Esophagus mucosa (tissue), 1 donor: ENCODE results near the gene HTRA3. TPM values are rescaled to one million over a fixed set of nuclear protein-coding genes. Genes with fewer than 3 reads are reported as not detected.

ENCODE experiments used
- ATAC-seq: fragments of 200-7000 bp; cut with Tn5 transposase; one replicate; pipeline ENCODE4 v1.9.1; 2020
- total RNA-seq: library from RNA; stranded (reverse); gene quantifications from one replicate; pipeline ENCODE4 v1.2.4, GENCODE V29; 2023
- donor health status: DM: yes; HTN: yes; CAD: no.

Gene HTRA3
- total RNA-seq, 1 donor from 2014 or later, result 1.0 TPM

DNA sequence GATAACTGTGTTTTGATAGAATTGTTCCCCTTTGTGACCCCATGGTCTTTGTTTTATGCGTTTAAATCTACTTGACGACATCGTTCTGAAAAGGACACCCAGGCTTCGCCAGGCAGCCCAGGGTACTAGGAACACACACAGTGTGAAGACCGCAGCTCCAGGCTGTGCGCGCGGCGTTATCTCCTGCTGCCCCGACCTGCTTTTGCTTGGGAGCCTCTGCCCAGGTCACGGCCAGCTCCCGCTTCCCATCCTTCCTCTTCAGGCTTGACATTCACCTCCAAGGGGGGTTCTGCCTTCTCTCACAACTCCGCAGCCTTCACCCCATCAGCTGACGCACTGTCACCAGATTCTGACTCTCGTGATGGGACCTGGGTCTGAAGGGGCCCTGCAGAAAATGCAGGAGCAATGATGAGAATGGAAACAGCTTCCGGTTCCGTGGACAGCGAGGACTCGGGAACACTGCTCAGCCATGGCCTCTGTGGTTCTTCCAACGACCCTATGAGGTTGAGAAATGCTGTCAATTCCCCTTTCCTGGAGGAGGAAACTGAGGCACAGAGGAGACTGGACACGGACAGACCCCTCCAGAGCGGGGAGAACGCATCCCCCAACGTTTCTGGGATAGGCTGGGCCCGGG, 536 bp upstream of the HTRA3 start:
- no peak for ATAC-seq

DNA sequence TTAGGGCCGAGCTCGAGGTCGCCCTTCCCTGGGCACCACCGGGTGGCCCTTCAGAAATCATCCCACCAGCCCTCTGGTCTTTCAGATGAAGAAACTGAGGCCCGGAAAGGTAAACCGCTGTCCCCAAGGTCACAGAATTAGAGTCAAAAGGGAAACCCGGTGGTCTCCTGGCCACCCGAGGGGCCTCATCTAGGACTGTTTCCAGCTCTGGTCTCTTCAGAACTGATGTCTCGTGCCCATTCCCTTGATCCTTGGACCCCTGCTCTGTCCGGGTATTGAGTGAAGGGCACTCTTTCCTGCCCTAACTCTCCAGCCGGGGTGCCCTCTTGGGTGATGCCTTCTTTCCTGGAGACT, 841 bp downstream of the HTRA3 start:
- no peak for ATAC-seq

DNA sequence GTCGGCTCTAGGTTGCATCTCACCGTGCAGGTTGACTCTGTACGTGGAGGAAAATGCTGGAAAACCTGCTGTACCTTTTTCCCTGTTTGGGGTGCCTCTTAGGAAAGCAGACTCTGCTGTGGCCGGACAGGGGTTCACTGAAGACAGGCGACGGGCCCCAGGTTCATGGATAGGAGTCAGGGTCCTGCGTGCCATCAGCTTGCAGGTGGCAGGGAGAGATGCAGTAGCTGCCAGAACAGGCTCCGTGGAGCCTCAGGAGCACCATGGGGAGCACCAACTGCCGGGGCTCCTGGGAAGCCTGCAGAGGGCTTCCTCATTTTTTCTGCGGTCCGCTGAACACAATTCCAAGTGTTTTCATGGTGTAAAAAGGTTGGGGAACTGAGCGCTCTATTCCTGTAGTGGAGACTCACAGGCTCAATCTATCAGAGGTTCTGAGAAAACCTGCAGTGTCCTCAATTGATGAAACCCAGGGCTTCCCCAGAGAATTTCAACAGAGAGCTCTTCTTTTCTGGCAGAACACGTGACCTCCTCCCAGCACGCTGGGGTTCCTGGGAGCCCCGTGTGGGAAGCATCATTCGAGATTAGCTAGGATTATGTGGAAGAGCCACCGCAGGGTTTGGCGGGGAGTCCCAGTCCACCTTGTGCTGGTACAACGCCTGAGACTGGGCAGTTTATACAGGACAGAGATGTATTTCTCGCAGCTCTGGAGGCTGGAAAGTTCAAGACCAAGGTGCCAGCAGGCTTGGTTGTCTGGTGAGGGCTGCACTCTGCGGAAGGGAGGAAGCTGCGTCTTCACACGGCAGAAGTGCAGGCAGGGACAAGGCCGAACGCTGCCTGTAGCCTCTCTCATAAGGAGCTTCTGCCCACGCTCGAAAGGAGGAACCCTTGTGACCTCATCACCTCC, 1.6 kb downstream of the HTRA3 start:
- no peak for ATAC-seq

DNA sequence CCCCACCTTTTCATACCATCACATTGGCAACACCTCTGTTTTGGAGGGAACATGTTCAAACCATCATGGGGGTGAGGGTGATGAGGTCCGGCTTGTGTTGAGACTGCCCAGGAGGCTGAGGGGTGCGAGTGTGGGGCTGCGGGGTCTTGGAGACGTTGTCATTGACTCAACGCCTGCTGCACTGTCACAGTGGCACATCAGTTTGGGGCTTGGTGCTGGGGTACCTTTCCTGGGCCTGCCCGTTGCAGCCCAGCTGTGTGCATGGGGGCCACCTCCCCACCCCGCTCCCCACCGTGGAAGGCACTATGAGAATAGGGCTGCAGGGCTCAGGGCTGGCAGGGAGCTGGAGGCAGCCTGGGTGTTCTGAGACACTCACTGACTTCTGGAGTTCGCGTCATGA, 2.3 kb downstream of the HTRA3 start:
- ATAC-seq, result no peak

DNA sequence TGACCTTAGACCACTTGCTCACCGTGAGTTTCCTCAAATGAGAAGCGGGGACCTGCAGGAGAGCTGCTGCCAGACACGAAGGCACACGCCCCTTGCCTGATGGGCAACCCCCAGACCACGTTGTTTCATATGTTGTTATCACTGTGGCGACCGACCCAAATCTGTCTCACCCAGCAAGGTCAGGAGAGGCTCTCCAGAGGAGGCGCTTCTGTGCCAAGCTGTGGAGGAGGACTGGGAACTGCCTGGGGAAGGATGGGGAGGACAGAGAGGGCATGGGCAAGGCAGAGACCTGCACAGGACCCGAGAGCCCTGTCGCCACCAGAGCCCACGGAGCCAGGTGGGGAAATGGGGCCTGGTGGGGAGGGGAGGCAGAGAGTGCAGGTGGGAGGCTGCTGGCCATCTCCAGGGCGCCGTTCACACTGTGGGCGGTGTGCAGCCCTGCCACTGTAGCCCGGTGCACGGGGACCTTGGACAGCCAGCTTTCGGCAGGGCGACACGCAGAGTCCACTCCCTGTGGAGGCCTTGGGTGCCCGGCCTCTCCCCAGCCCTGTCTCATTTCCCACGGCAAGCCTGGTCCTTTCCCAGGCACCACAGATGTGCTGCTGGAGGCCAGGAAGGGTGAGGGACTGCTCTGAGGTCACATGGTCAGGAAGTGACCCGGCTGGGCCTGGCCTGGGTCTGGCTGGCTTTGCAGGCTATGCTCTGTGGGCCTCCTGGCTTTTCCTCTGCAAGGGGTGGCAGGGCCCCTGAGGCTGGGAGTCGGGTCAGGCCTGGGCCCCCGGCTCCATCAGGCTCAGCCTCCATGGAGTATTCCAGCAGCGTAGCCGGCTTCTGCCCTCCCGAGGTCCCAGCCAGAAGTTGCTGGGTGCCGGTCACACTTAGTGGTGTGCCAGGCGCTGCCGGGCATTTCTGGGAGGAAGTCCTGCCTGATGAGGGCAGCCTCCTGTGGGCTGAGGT, 3.2 kb downstream of the HTRA3 start:
- no peak for ATAC-seq

DNA sequence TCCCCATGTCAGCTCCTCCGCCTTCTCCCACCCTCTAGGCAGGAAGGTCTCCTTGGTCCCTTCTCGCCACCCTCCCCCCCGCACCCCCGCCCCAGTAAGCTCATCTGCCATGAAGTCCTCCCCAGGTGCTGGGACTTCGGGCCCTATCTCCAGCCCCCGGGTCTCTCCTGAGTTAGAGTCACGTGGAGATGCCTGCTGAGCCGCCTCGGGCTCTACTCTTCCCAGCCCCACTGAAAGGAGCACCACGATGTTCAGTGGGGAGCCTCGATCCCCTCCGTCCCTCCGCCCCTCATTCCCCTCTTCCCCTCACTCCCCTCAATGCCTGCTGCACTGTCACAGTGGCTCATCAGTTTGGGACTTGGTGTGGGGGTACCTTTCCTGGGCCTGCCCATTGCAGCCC, 3.9 kb downstream of the HTRA3 start:
- ATAC-seq, result no peak

DNA sequence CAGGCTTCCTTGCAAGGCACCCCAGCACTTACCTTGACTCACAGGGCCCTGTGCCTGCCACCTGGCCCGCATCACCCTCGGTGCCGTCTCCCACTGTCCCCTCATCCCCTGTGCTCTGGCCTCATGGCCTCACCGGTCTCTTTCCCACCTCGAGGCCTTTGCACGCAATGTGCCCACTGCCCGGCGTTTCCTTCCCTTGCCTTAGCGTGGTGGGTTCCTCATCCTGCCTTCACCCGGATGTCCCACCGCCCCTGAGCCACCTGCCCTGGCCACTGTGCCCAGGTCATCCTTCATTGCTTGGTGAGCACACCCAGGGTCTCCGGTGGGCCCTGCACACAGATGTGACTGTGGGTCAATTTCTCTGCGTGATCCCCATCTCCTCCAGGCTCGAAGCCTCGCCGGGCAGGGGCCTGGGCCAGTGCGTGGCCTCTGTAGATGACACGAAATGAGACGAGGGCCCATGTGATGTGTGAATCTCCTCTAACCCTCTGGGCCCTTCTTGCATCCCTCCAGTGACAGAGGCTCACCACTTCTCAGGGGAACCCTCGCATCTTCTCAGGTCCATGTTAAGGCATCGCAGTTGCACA, 4.6 kb downstream of the HTRA3 start:
- no peak for ATAC-seq

DNA sequence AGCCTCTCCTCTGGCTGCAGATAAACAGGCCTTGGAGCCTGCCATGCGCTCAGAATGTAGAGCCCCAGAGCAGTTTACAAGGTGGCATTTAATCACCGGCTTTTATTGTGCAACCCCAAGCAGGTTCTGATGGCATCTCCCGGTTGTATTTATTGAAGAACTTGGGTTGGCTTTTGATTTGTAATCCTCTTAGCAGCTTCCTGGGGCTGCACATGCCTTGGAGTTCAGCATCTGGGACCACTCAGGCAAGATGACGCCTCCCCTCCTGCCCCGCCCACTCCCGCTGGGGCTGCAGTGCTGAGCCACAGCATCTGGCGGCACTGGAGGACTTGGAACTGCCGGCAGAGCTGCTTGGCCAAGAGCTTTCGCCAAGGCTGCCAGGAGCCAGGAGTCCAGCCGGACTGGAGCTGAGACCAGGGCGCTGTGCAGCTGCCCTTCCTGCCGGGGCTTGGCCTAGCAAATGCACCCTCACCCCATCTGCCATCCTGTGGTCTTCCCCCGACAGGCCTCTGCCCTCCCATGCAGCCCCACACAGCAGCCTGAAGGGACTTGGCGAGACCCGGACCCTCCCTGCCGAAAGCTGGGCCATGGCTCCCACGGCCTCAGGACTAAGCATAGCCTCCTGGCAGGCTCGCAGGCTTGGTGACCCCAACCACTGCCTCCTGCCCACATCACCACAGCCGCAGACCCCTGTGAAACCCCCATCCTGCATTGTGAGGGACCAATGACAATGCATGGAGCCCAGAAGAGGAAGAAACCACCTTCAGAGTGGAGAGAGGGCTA, 5.4 kb downstream of the HTRA3 start:
- peak; percentile 13 for ATAC-seq

DNA sequence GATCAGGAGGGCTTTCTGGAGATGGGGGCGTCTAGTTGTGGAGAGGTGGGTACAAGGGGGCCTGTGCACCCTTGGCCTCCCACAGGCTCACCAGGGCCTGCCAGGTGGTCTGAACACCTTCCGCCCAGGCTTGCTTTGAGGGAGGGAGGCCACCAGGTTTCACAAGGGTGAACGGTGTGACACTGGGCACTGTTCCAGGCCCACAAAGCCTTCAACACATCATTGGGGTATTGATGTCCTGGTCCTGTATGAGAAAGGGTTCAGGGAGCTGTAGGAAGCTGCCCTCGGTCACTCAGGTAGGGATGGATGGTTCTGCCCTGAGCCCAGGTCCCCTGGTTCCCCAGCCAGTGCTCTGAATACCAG, 6.0 kb downstream of the HTRA3 start:
- ATAC-seq, result no peak

DNA sequence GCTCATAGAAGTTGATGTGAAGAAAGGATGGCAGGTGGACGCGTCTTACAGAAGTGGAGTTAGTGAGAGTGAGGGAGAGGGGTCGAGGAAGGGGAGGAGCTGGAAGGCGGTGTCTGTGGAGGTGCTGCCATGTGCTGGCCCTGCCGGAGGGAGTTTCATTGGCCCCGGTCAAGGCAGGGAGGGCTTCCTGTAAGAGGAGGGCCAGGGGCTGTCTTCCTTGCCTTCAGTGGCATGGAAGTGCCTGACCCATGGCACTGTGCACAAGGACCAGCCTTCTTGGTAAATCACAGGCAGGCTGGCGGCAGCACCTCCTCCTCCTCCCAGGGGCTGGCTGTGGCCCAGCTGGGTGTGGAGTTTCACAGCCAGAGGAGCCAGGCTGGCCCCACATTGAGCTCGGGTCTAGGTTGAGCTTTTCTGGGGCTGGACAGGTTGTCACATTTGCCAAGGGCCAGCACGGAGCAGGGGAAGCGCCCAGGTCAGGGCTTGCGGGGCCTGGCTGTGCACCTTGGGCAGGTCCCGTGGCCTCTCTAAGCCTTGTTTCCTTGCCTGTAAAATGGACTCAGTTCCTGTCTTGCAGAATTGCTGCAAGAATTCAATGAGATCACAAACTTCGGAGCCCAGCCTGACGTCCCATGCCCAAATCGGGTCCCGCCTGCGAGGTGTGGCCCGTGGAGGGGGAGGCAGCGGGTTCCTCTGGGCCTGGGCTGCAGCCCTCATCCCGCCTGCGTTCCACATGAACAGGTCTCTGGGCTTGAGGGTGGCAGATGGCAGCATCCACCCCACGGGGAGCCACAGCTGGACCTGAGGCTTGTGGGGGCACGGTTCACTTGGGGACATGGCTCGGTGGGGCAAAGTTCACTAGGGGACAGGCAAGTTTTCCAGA, 7.0 kb downstream of the HTRA3 start:
- peak; percentile 17 for ATAC-seq

DNA sequence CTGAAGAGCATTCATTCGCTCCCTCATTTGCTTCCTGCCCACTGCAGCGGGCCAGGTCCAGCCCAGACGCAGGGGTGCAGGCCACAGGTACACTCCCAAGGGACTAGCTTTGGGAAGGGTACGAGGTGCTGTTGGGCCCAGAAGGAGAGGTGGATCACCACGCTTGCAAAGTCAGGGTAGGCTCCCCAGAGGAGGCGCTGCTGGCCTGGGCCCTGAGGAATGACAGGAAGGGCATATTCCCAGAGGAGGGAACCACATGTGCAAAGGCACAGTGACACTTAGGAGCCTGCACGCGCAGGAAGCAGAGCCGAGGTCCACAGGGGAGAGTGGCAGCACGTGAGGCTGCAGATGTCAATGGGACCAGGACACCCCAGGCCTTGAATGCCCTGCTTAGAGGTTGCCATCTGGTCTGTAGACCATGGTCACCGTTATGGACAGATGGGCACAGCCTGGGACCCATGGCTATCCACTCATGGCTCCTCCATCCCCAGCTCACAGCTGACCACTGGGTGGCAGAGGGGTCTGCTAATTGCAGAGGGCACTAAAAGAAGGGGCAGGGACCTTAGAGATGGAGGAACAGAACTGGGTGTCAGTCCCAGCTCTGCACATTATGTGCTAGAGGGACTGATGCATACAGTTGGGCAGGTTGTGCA, 7.9 kb downstream of the HTRA3 start:
- ATAC-seq, result no peak

DNA sequence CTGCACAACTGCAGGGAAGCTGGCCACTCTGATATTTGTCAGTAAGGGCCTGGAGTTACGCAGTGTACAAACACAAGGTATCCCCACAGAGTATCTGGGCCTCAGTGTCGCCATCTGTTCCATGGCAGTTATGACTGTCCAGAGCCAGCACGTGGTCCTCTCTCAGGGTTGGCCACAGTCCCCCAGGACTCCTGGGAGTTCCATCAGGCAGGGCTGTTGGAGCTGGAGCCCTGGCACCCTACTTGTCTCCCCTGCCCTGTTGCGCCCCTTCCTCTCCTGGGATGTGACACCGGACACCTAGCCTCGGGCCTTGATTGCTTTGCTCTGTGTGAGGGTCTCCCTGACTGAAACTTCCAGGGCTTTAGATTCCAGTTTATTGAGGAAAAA, 8.4 kb downstream of the HTRA3 start:
- no peak for ATAC-seq

DNA sequence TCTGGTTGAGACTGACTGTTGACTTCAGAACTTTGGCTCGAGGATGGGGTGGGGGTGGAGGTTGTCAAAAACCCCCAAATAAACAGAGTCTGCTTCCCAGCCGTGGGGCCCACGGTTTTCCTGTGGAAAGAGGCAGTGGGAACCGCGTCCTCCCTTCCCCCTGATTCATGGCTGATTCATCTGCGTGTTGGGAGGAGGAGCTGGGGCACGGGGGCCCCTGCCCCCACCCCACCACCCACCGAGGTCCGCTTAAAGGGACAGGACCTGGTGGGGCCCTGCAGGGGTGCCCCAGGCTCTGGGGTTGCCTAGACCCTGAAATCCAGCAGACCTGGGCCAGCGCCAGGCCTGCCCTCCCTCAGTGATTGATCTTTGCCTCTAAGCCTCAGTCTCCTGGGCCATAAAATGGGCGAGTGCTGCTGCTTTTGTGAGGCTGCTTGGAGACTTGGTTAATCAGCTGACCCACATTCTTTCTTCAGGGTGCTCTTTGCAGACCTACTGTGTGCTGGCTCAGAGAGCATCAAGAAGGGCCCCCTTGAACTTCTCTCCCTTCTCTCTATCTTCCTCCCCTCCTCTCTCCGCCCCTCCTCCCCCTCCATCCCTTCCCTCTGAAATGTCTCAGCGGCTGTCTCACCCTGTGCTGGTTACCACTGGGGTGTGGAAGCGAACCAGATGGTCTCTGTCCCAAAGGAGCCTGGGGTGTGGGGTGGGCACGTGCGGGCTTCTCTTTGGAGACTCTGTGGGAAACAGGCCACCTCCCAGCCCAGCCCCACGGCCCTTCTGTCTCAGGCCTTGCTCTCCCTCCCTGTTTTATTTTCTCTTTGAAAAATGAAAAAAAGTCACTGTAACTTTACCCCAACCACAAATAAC, 9.1 kb downstream of the HTRA3 start:
- no peak for ATAC-seq

DNA sequence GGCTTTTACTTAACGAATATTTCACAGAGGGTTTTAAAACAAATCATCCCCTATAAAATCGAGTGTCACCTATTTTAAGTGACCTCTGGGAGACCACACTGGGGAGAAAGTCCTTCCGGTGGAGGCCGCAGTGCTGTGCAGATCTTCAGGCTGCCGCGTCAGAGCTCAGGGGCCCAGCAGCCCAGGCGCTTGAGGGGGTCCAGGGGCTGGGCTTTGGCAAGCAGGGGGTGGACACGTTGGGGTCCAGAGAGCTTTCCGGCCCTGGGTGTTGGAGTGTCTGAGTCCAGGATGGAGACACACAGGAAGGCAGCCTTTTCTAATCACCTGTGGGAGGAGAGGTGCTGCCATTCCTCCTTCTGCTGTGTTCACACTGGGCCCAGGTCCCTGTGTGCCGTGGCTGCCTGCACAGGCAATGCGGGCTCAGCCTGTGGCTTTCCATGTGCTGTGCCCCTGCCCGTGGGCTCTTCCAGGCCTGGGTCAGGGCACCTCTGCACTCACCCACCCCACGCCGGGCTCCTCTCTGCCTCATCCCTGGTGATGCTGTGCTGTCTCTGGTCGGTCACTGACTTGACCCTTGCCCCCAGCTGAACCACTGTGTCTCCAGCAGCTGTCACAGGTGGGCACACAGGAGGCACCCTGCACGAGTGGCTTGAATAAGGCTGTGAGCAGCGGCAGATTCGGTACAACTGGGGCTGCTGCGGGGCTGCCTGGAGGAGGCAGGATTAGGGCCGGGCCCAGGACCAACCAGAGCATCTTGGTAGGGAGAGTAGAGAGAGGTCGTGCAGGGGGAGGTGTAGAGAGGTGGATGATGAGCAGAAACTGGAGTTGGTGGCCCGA, 10.0 kb downstream of the HTRA3 start:
- ATAC-seq, result no peak

DNA sequence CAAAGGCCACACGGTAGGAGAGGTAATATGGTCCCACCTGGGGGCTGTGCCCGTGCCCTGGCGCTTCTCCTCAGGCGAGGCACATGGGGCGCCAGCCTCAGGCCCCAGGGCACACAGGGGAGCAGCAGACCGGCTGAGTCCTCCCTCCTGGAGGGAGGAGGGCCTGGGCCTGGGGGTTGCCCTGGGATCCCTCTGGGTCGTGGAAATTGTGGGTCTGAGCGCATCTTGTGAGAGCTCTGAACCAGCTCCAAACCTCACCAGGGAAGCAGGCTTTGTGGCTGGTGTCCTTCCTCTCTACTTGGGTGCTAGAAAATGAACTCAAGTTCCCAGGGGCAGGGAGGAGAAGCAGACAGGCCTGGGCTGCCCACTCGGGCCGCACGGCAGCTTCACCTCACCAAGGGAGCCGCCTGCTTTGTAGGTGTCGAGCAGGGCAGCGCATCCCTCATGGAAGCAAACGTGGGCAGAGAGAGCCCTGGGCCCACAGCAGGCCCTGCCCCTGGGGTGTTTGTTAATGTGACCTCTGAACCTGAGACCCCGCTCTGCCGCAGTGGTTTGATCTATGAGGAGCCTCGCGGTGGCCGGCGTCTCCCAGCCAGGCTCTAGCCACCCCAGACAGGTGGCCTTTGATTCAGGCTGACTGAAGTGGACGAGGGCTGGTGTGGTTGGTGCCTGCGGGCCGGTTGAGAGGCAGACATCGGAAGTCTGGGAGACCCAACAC, 10.8 kb downstream of the HTRA3 start:
- ATAC-seq, result no peak

DNA sequence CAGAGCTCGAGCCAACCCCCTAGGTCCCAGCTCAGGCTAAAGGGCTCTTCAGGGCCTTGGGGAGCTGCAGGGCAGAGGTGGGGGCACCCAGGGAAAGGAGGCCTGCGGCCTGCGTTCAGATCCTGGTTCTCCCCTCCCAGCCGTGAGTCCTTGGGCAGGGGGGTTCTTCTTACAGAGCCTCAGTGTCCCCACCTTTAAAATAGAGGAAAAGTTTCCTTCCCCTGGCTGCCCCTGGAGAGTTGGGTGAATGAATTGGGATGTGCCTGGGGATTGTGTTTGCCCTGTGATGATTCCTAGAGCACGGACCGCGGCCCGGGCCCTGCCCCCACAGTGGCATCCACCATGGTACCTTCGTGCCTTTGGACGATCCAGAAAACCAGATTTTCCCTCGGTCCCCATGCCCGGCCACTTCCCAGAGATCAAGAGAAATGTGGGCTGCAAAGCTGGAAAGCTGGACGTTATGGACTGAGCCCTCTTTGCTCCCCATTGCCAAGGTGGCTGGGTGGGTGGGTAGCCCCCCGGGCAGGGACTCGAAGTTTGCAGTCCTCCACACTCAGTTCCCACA, 11.4 kb downstream of the HTRA3 start:
- ATAC-seq, result no peak

DNA sequence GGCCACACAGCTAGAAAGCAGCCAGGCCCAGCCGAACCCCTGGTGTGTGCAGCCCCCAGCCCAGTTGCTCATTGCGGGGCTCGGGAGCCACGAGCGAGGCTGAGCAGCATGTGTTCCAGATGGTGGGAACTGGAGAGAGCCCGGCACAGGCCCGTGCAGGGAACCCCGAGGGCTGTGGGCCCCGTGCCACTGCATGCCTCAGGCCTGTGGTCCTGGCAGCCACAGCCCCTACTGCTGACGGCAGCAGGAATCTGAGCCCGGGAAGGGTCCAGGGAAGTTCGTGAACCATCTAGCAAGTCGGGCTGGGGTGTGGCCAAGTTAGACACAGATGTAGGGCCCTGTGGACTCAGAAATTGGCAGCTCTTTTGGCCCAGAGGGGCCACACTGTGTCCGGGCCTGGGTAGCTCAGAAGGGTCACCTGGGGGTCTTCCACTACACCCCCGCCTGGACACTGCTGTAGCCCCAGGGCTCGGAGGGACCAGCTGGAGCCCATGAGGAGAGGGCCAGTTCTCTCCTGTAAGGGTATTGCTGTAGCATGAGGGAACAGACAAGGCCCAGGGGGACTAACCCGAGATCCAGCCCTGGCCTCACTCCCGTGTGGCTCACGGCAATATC, 12.1 kb downstream of the HTRA3 start:
- ATAC-seq, result no peak
